ENCODE measurements around the gene ZNF143.

The ZNF143 gene

DNA sequence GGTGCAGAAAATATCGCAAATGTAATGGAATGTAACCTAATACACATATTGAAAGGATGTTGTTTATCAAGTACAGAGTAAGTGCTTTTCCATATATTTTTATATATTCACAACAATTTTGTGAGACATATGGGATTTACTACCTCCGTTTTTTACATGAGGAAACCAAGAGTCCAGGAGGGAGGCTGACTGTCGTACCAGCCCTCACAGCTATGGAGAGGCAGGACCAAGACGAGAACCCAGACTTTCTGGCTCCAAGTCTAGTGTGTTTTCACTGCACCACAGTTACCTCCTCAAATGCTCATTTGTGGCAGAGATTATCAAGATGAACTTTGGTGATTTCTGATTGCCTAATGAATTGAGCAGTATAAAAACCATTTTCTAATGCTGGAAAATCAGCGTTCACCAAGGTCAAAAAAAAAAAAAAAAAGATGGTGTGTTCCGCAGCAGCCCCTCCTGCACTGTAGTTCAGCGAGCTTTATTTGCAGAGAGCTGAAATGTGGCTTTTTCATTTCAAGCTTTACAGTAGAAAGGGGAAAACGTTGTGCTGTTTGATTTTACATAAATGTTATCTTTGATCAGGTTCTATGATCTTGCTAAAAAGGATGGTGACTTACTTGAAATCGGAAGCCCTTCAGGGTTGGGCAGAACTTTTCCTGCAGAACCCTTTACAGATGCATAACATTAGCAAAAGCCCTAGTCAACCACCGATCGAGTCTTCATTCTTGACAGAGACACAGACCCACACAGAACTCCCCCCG, 67.9 kb downstream of the ZNF143 start:
- Histone ChIP-seq H3K4me2 (ENCODE audit: low read depth, low read length, poor library complexity, severe bottlenecking) (no peak overlapping the region), H3K9me3 (ENCODE audit: insufficient read depth, low read depth, low read length) (no peaks in the 10 kb centered on the region), H3K4me3 (ENCODE audit: low read length, poor library complexity, severe bottlenecking) (no peak overlapping the region), H3F3A (ENCODE audit: low read depth) (no peaks in the 10 kb centered on the region), H3K9me2 (replicated peaks; ENCODE audit: low read depth, low read length) (no peaks in the 10 kb centered on the region), H3K27me3 (ENCODE audit: insufficient read depth, low read length, poor library complexity, severe bottlenecking) (no peaks in the 10 kb centered on the region), H3K4me1 (ENCODE audit: insufficient read depth, low read length, poor library complexity, severe bottlenecking) (no peaks in the 10 kb centered on the region), H3K36me3 (ENCODE audit: insufficient read depth, low read length) (peaks cover 17% of the 10 kb centered on the region; the same call in 1 of the 2 replicates), H3K79me2 (ENCODE audit: insufficient read depth, low read length) (no peaks in the 10 kb centered on the region), H2AFZ (ENCODE audit: low read length) (no peak overlapping the region), H3K9ac (ENCODE audit: low read depth, low read length, poor library complexity, severe bottlenecking) (no peak overlapping the region), H4K20me1 (ENCODE audit: insufficient read depth, low read length, poor library complexity, severe bottlenecking) (no peaks in the 10 kb centered on the region)
- TF ChIP-seq, protein P1, sequence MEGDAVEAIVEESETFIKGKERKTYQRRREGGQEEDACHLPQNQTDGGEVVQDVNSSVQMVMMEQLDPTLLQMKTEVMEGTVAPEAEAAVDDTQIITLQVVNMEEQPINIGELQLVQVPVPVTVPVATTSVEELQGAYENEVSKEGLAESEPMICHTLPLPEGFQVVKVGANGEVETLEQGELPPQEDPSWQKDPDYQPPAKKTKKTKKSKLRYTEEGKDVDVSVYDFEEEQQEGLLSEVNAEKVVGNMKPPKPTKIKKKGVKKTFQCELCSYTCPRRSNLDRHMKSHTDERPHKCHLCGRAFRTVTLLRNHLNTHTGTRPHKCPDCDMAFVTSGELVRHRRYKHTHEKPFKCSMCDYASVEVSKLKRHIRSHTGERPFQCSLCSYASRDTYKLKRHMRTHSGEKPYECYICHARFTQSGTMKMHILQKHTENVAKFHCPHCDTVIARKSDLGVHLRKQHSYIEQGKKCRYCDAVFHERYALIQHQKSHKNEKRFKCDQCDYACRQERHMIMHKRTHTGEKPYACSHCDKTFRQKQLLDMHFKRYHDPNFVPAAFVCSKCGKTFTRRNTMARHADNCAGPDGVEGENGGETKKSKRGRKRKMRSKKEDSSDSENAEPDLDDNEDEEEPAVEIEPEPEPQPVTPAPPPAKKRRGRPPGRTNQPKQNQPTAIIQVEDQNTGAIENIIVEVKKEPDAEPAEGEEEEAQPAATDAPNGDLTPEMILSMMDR (conservative IDR thresholded peaks at IDR 0.05; ENCODE audit: low read length) = no peak
- no peak for TF ChIP-seq EZH2phosphoT487 (IDR thresholded peaks at IDR 0.05; ENCODE audit: borderline replicate concordance)

DNA sequence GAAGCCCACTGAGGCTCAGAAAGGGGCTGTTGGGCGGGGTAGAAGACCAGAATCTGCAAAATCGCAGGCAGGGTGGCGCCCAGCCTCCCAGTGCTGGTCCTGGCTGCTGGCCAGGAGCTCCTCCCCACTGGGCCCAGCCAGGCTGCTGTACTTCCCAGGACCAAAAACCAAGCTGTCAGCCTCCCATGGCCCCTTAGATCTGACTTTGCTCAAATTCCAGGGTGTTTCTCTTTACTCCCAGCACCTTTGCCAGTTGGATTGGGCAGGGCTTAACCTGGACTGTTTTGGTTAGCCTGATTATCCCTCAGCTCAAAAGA, 68.5 kb downstream of the ZNF143 start:
- Histone ChIP-seq H3K4me3 (ENCODE audit: low read length, poor library complexity, severe bottlenecking) (no peak overlapping the region), H3K9ac (ENCODE audit: low read depth, low read length, poor library complexity, severe bottlenecking) (no peak overlapping the region), H3F3A (ENCODE audit: low read depth) (no peaks in the 10 kb centered on the region), H3K9me3 (ENCODE audit: insufficient read depth, low read depth, low read length) (no peaks in the 10 kb centered on the region), H2AFZ (ENCODE audit: low read length) (no peak overlapping the region), H3K27me3 (ENCODE audit: insufficient read depth, low read length, poor library complexity, severe bottlenecking) (no peaks in the 10 kb centered on the region), H4K20me1 (ENCODE audit: insufficient read depth, low read length, poor library complexity, severe bottlenecking) (no peaks in the 10 kb centered on the region), H3K79me2 (ENCODE audit: insufficient read depth, low read length) (no peaks in the 10 kb centered on the region), H3K4me1 (ENCODE audit: insufficient read depth, low read length, poor library complexity, severe bottlenecking) (no peaks in the 10 kb centered on the region), H3K4me2 (ENCODE audit: low read depth, low read length, poor library complexity, severe bottlenecking) (no peak overlapping the region), H3K36me3 (ENCODE audit: insufficient read depth, low read length) (peaks cover 17% of the 10 kb centered on the region; the same call in 1 of the 2 replicates), H3K9me2 (replicated peaks; ENCODE audit: low read depth, low read length) (no peaks in the 10 kb centered on the region)
- TF ChIP-seq, protein P1 (conservative IDR thresholded peaks at IDR 0.05; ENCODE audit: low read length) = no peak
- no peak for TF ChIP-seq EZH2phosphoT487 (IDR thresholded peaks at IDR 0.05; ENCODE audit: borderline replicate concordance)

DNA sequence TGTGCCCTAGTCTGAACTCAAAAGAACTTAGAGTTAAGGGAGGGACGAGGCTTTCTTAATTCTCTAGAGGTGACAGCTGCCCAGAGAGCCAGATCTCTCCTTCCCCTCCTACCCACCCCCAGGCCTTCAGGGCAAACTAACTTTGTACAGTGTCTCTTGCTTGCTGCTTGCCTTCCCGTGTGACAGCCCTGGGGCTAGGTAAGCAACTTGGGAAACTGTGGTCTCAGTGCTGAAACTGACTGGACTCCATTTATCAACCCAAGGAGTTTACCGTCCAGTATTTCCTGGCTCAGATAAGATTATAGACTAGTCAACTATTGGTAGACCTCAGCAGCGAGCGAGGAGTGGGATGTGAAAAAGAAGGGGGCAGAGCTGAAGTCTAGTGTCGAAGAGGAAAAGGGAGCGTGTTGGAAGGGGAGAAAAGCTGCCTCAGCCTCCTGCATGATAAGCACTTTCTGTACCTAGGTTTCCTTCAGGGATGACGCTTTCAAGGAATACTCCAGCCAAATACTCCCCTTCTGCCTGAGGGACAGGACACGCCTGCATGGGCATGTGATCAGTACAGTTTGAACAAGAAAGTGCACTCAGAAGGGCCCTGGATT, 69.3 kb downstream of the ZNF143 start:
- no peak for TF ChIP-seq EZH2phosphoT487 (IDR thresholded peaks at IDR 0.05; ENCODE audit: borderline replicate concordance)
- TF ChIP-seq, protein P1 (conservative IDR thresholded peaks at IDR 0.05; ENCODE audit: low read length) = no peak
- no peaks in the 10 kb centered on the region for H3F3A ChIP-seq (ENCODE audit: low read depth)
- H3K9me3 ChIP-seq (ENCODE audit: insufficient read depth, low read depth, low read length) = no peaks in the 10 kb centered on the region
- no peaks in the 10 kb centered on the region for H3K9me2 ChIP-seq (replicated peaks; ENCODE audit: low read depth, low read length)
- no peak overlapping the region for H3K9ac ChIP-seq (ENCODE audit: low read depth, low read length, poor library complexity, severe bottlenecking)
- H3K79me2 ChIP-seq (ENCODE audit: insufficient read depth, low read length) = no peaks in the 10 kb centered on the region
- H3K36me3 ChIP-seq (ENCODE audit: insufficient read depth, low read length) = peaks cover 15% of the 10 kb centered on the region; the same call in 1 of the 2 replicates
- H3K4me1 ChIP-seq (ENCODE audit: insufficient read depth, low read length, poor library complexity, severe bottlenecking) = no peaks in the 10 kb centered on the region
- H2AFZ ChIP-seq (ENCODE audit: low read length) = no peak overlapping the region
- H3K4me2 ChIP-seq (ENCODE audit: low read depth, low read length, poor library complexity, severe bottlenecking) = no peak overlapping the region
- H3K4me3 ChIP-seq (ENCODE audit: low read length, poor library complexity, severe bottlenecking) = no peak overlapping the region
- H4K20me1 ChIP-seq (ENCODE audit: insufficient read depth, low read length, poor library complexity, severe bottlenecking) = no peaks in the 10 kb centered on the region
- no peaks in the 10 kb centered on the region for H3K27me3 ChIP-seq (ENCODE audit: insufficient read depth, low read length, poor library complexity, severe bottlenecking)
